Keratinocyte (primary cell): ENCODE data around the gene OLIG2. TPM values are rescaled to one million over a fixed set of nuclear protein-coding genes. Genes with fewer than 3 reads are reported as not detected.

Source experiments
- DNase-seq: peaks from one replicate; pipeline ENCODE4 v3.0.0-alpha.2; 2011; ENCODE audit warnings: low read depth, missing footprints, low spot score
- FAIRE-seq: peaks from 2 replicates; lab custom pipeline; 2011; peaks lifted over from hg19 to GRCh38; lab: Jason Lieb, UNC
- H2AFZ ChIP-seq: 2 replicates; pipeline ENCODE4 v1.6.0; 2012; ENCODE audit warnings: low read length, control low read depth, inconsistent platforms; ENCODE audit not compliant: control insufficient read depth
- H3K27ac ChIP-seq: 2 replicates; pipeline ENCODE4 v1.5.1; 2011; ENCODE audit warnings: low read length; ENCODE audit not compliant: control insufficient read depth, insufficient read depth
- H3K27me3 ChIP-seq: 3 replicates; pipeline ENCODE4 v1.6.0; 2011; ENCODE audit warnings: low read length; ENCODE audit not compliant: control insufficient read depth, insufficient read depth; ENCODE audit errors: extremely low read depth
- H3K36me3 ChIP-seq, 2 experiments: 2 replicates in 1 of 2; 3 replicates in 1 of 2; pipeline ENCODE4 v1.5.1; 2011; ENCODE audit warnings: low read length in 2 of 2, mild to moderate bottlenecking in 1 of 2; ENCODE audit not compliant: control insufficient read depth in 2 of 2, insufficient read depth in 2 of 2; ENCODE audit errors: extremely low read depth in 1 of 2
- H3K4me1 ChIP-seq: 3 replicates; pipeline ENCODE4 v1.5.1; 2011; ENCODE audit warnings: low read length; ENCODE audit not compliant: control insufficient read depth, insufficient read depth; ENCODE audit errors: extremely low read depth
- H3K4me2 ChIP-seq: 3 replicates; pipeline ENCODE4 v1.6.0; 2011; ENCODE audit warnings: low read depth, low read length; ENCODE audit not compliant: control insufficient read depth, insufficient read depth; ENCODE audit errors: extremely low read depth
- H3K4me3 ChIP-seq, 3 experiments: fragments of 200-600 bp in 1 of 3; sonication (generic) in 1 of 3; 2 replicates in 2 of 3; 3 replicates in 1 of 3; pipeline ENCODE4 v1.5.1; 2011 to 2016; ENCODE audit warnings: low read length in 3 of 3, mild to moderate bottlenecking in 3 of 3, control low read depth in 2 of 3, inconsistent platforms in 1 of 3, low read depth in 1 of 3, mixed read lengths in 1 of 3, mixed run types in 1 of 3, moderate library complexity in 1 of 3; ENCODE audit not compliant: control insufficient read depth in 2 of 3, insufficient read depth in 2 of 3; ENCODE audit errors: extremely low read depth in 1 of 3
- H3K79me2 ChIP-seq: 2 replicates; pipeline ENCODE4 v1.6.0; 2012; ENCODE audit warnings: low read length; ENCODE audit not compliant: control insufficient read depth, insufficient read depth
- H3K9ac ChIP-seq: 3 replicates; pipeline ENCODE4 v1.6.0; 2011; ENCODE audit warnings: low read length; ENCODE audit not compliant: control insufficient read depth, insufficient read depth; ENCODE audit errors: extremely low read depth
- H3K9me1 ChIP-seq: 3 replicates; pipeline ENCODE4 v1.6.0; 2011; ENCODE audit warnings: low read length; ENCODE audit not compliant: control insufficient read depth, insufficient read depth; ENCODE audit errors: extremely low read depth
- H3K9me3 ChIP-seq: 2 replicates; pipeline ENCODE4 v1.5.1; 2012; ENCODE audit warnings: low read depth, low read length; ENCODE audit not compliant: control insufficient read depth
- H4K20me1 ChIP-seq: 3 replicates; pipeline ENCODE4 v1.6.0; 2011; ENCODE audit warnings: low read length; ENCODE audit not compliant: control insufficient read depth, insufficient read depth; ENCODE audit errors: extremely low read depth
- CTCF ChIP-seq, 3 experiments: IDR thresholded peaks in 1 of 3; conservative IDR thresholded peaks in 1 of 3; optimal IDR thresholded peaks in 1 of 3; 2 replicates in 2 of 3; 3 replicates in 1 of 3; pipeline versions ENCODE3 to v1.5.1; 2011; ENCODE audit warnings: low read length in 3 of 3, mild to moderate bottlenecking in 3 of 3, moderate library complexity in 2 of 3, control low read depth in 1 of 3, inconsistent platforms in 1 of 3; ENCODE audit not compliant: insufficient read depth in 2 of 3; ENCODE audit errors: extremely low read depth in 1 of 3
- EZH2 ChIP-seq: IDR thresholded peaks from one replicate; pipeline ENCODE4 v1.6.1; 2012; ENCODE audit warnings: inconsistent platforms, mild to moderate bottlenecking, low read length, moderate library complexity
- dilution Hi-C: fragments of 300-500 bp; cut with MboI; formaldehyde crosslinking; loops from one replicate; pipeline ENCODE4 v1.7.0; 2020; ENCODE audit warnings: low sequenced_read_pairs; ENCODE audit not compliant: extremely low pct_ligation_motif_present
- polyA plus RNA-seq, 5 experiments: library from polyadenylated mRNA; depleted of rRNA in 3 of 5; stranded (reverse) in 3 of 5; stranded (forward) in 1 of 5; unstranded in 1 of 5; fragments of >200 nt; gene quantifications; 1 replicate in 1 of 5; 2 replicates in 3 of 5; 3 replicates in 1 of 5; pipeline versions ENCODE4 v1.2.1 to v1.2.3, GENCODE V29; 2011 to 2012; ENCODE audit warnings: missing spikeins in 2 of 5, low read depth in 1 of 5, low replicate concordance in 1 of 5

OLIG2 gene
- polyA plus RNA-seq, 1 donor (not counting 4 experiments of a cell fraction or from before 2014, with no cell fraction given) = not detected

GRCh38 chr21:32979598-32980268 lies 46.0 kb upstream of the OLIG2 start:
- dilution Hi-C loops = no loop called here
- TF ChIP-seq EZH2 (no peak), CTCF (optimal IDR thresholded peaks at IDR 0.05 in 1 of 3, IDR thresholded peaks at IDR 0.05 in 1 of 3, conservative IDR thresholded peaks at IDR 0.05 in 1 of 3; ENCODE audit: extremely low read depth in 1 of 3, insufficient read depth in 2 of 3, low read length in 3 of 3) (no peak)
- H3K27me3 ChIP-seq = peaks cover 26% of the 10 kb centered on the region

GRCh38 chr21:32981096-32981495 lies 44.6 kb upstream of the OLIG2 start:
- H3K9me3 ChIP-seq = no peaks in the 10 kb centered on the region
- dilution Hi-C loops = no loop called here
- H3K9me1 ChIP-seq = no peaks in the 10 kb centered on the region
- no peak for FAIRE-seq
- TF ChIP-seq CTCF (optimal IDR thresholded peaks at IDR 0.05 in 1 of 3, IDR thresholded peaks at IDR 0.05 in 1 of 3, conservative IDR thresholded peaks at IDR 0.05 in 1 of 3; ENCODE audit: extremely low read depth in 1 of 3, insufficient read depth in 2 of 3, low read length in 3 of 3) (no peak), EZH2 (no peak)
- no peak overlapping the region for H3K4me3 ChIP-seq
- H4K20me1 ChIP-seq = no peaks in the 10 kb centered on the region
- no peaks in the 10 kb centered on the region for H3K79me2 ChIP-seq
- peaks cover 26% of the 10 kb centered on the region for H3K27me3 ChIP-seq
- no peaks in the 10 kb centered on the region for H3K4me1 ChIP-seq
- H3K36me3 ChIP-seq = no peaks in the 10 kb centered on the region
- no peak for DNase-seq
- H3K27ac ChIP-seq = no peak overlapping the region
- H2AFZ ChIP-seq = no peak overlapping the region
- no peak overlapping the region for H3K9ac ChIP-seq
- H3K4me2 ChIP-seq = no peak overlapping the region

More at GRCh38 chr21:32979598-32980268, 46.0 kb upstream of the OLIG2 start:
- Histone ChIP-seq H3K4me3 (no peak overlapping the region), H3K4me2 (no peak overlapping the region), H3K27ac (no peak overlapping the region), H3K79me2 (no peaks in the 10 kb centered on the region), H2AFZ (no peak overlapping the region), H3K36me3 (no peaks in the 10 kb centered on the region), H4K20me1 (no peaks in the 10 kb centered on the region), H3K9me3 (no peaks in the 10 kb centered on the region), H3K9me1 (no peaks in the 10 kb centered on the region), H3K9ac (no peak overlapping the region), H3K4me1 (no peaks in the 10 kb centered on the region)
- DNase-seq (no peak), FAIRE-seq (no peak)
